ENCODE data around the gene LSM12.
"Not testable (repeated sequence)": the region's sequence is repeated elsewhere in the genome, so short reads cannot be mapped to it uniquely, and the experiment has no call there.

The LSM12 gene

GRCh38 chr17:44024271-44024663, 42.2 kb downstream of the LSM12 start:
- H3K27me3 ChIP-seq (ENCODE audit: insufficient read depth, low read length): no peaks in the 10 kb centered on the region
- H3K36me3 ChIP-seq (ENCODE audit: insufficient read depth, low read depth, low read length): peaks cover 16% of the 10 kb centered on the region; the same call in 1 of the 2 replicates
- H3K27ac ChIP-seq (ENCODE audit: low read length): no peak overlapping the region
- no peak overlapping the region for H3K4me3 ChIP-seq (ENCODE audit: low read length)
- H3K9ac ChIP-seq (ENCODE audit: low read depth, low read length): no peak overlapping the region
- H3K9me3 ChIP-seq (ENCODE audit: insufficient read depth, low read depth, low read length): no peaks in the 10 kb centered on the region
- no peaks in the 10 kb centered on the region for H3K4me1 ChIP-seq (ENCODE audit: insufficient read depth, low read length)

- Histone ChIP-seq H3K27ac (ENCODE audit: low read length) (no peak overlapping the region), H3K9ac (ENCODE audit: low read depth, low read length) (no peak overlapping the region), H3K9me3 (ENCODE audit: insufficient read depth, low read depth, low read length) (no peaks in the 10 kb centered on the region), H3K4me1 (ENCODE audit: insufficient read depth, low read length) (no peaks in the 10 kb centered on the region), H3K36me3 (ENCODE audit: insufficient read depth, low read depth, low read length) (peaks cover 10% of the 10 kb centered on the region; the same call in 1 of the 2 replicates), H3K27me3 (ENCODE audit: insufficient read depth, low read length) (no peaks in the 10 kb centered on the region), H3K4me3 (ENCODE audit: low read length) (no peak overlapping the region)
Observed at GRCh38 chr17:44023545-44024270, 42.8 kb downstream of the LSM12 start.

- H3K4me3 ChIP-seq (ENCODE audit: low read length): no peak overlapping the region
- peaks cover 4% of the 10 kb centered on the region; the same call in 1 of the 2 replicates for H3K36me3 ChIP-seq (ENCODE audit: insufficient read depth, low read depth, low read length)
Observed at GRCh38 chr17:44022246-44022645, 44.2 kb downstream of the LSM12 start.

GRCh38 chr17:44021227-44021626, 45.2 kb downstream of the LSM12 start:
- not testable (repeated sequence) for H3K9ac ChIP-seq (ENCODE audit: low read depth, low read length); H3K27ac ChIP-seq (ENCODE audit: low read length); H3K9me3 ChIP-seq (ENCODE audit: insufficient read depth, low read depth, low read length); H3K36me3 ChIP-seq (ENCODE audit: insufficient read depth, low read depth, low read length); H3K4me1 ChIP-seq (ENCODE audit: insufficient read depth, low read length); H3K4me3 ChIP-seq (ENCODE audit: low read length); H3K27me3 ChIP-seq (ENCODE audit: insufficient read depth, low read length)

More at GRCh38 chr17:44022246-44022645, 44.2 kb downstream of the LSM12 start:
- Histone ChIP-seq H3K27ac (ENCODE audit: low read length) (no peak overlapping the region), H3K9me3 (ENCODE audit: insufficient read depth, low read depth, low read length) (no peaks in the 10 kb centered on the region), H3K4me1 (ENCODE audit: insufficient read depth, low read length) (no peaks in the 10 kb centered on the region), H3K9ac (ENCODE audit: low read depth, low read length) (no peak overlapping the region), H3K27me3 (ENCODE audit: insufficient read depth, low read length) (no peaks in the 10 kb centered on the region)

GRCh38 chr17:44014437-44015172, 51.9 kb downstream of the LSM12 start, which contains the start of gene TMEM101:
Gene TMEM101, minus strand, starts transcription at chr17:44014963. Its CDS starts 11 bp downstream, at chr17:44014952.
- Histone ChIP-seq H3K36me3 (ENCODE audit: insufficient read depth, low read depth, low read length) (peaks cover 7% of the 10 kb centered on the region; the same call in 1 of the 2 replicates), H3K9me3 (ENCODE audit: insufficient read depth, low read depth, low read length) (no peaks in the 10 kb centered on the region), H3K4me1 (ENCODE audit: insufficient read depth, low read length) (peaks cover 4% of the 10 kb centered on the region), H3K9ac (ENCODE audit: low read depth, low read length) (peak within 1 kb of the TSS; percentile 96), H3K27ac (ENCODE audit: low read length) (peak within 1 kb of the TSS; percentile 83), H3K4me3 (ENCODE audit: low read length) (peak within 1 kb of the TSS; percentile 92), H3K27me3 (ENCODE audit: insufficient read depth, low read length) (no peaks in the 10 kb centered on the region)

GRCh38 chr17:44014133-44014436, 52.4 kb downstream of the LSM12 start:
- Histone ChIP-seq H3K36me3 (ENCODE audit: insufficient read depth, low read depth, low read length) (peaks cover 7% of the 10 kb centered on the region; the same call in 1 of the 2 replicates), H3K4me3 (ENCODE audit: low read length) (peak overlapping the region; percentile 92), H3K9ac (ENCODE audit: low read depth, low read length) (peak overlapping the region; percentile 96), H3K9me3 (ENCODE audit: insufficient read depth, low read depth, low read length) (no peaks in the 10 kb centered on the region), H3K4me1 (ENCODE audit: insufficient read depth, low read length) (peaks cover 4% of the 10 kb centered on the region), H3K27ac (ENCODE audit: low read length) (peak overlapping the region; percentile 83), H3K27me3 (ENCODE audit: insufficient read depth, low read length) (no peaks in the 10 kb centered on the region)

GRCh38 chr17:44012874-44013273, 53.6 kb downstream of the LSM12 start:
- peaks cover 7% of the 10 kb centered on the region; the same call in 1 of the 2 replicates for H3K36me3 ChIP-seq (ENCODE audit: insufficient read depth, low read depth, low read length)
- H3K4me1 ChIP-seq (ENCODE audit: insufficient read depth, low read length): peaks cover 10% of the 10 kb centered on the region
- H3K27me3 ChIP-seq (ENCODE audit: insufficient read depth, low read length): no peaks in the 10 kb centered on the region; the same call in 1 of the 2 replicates
- H3K4me3 ChIP-seq (ENCODE audit: low read length): no peak overlapping the region
- no peak overlapping the region for H3K27ac ChIP-seq (ENCODE audit: low read length)
- no peak overlapping the region for H3K9ac ChIP-seq (ENCODE audit: low read depth, low read length)
- no peaks in the 10 kb centered on the region for H3K9me3 ChIP-seq (ENCODE audit: insufficient read depth, low read depth, low read length)

GRCh38 chr17:44012391-44012790, 54.1 kb downstream of the LSM12 start:
- no peak overlapping the region for H3K4me3 ChIP-seq (ENCODE audit: low read length)
- H3K9ac ChIP-seq (ENCODE audit: low read depth, low read length): no peak overlapping the region
- peaks cover 13% of the 10 kb centered on the region for H3K4me1 ChIP-seq (ENCODE audit: insufficient read depth, low read length)

GRCh38 chr17:44011876-44012275, 54.6 kb downstream of the LSM12 start:
- Histone ChIP-seq H3K4me3 (ENCODE audit: low read length) (no peak overlapping the region), H3K9ac (ENCODE audit: low read depth, low read length) (no peak overlapping the region)

More at GRCh38 chr17:44012391-44012790, 54.1 kb downstream of the LSM12 start:
- Histone ChIP-seq H3K27me3 (ENCODE audit: insufficient read depth, low read length) (no peaks in the 10 kb centered on the region; the same call in 1 of the 2 replicates), H3K9me3 (ENCODE audit: insufficient read depth, low read depth, low read length) (no peaks in the 10 kb centered on the region), H3K27ac (ENCODE audit: low read length) (no peak overlapping the region), H3K36me3 (ENCODE audit: insufficient read depth, low read depth, low read length) (peaks cover 7% of the 10 kb centered on the region; the same call in 1 of the 2 replicates)

GRCh38 chr17:44010966-44011647, 55.4 kb downstream of the LSM12 start:
- Histone ChIP-seq H3K9me3 (ENCODE audit: insufficient read depth, low read depth, low read length) (no peaks in the 10 kb centered on the region), H3K4me1 (ENCODE audit: insufficient read depth, low read length) (peaks cover 13% of the 10 kb centered on the region), H3K4me3 (ENCODE audit: low read length) (no peak overlapping the region), H3K27me3 (ENCODE audit: insufficient read depth, low read length) (peaks cover 6% of the 10 kb centered on the region), H3K36me3 (ENCODE audit: insufficient read depth, low read depth, low read length) (peaks cover 7% of the 10 kb centered on the region; the same call in 1 of the 2 replicates), H3K27ac (ENCODE audit: low read length) (no peak overlapping the region), H3K9ac (ENCODE audit: low read depth, low read length) (no peak overlapping the region)

More at GRCh38 chr17:44011876-44012275, 54.6 kb downstream of the LSM12 start:
- Histone ChIP-seq H3K9me3 (ENCODE audit: insufficient read depth, low read depth, low read length) (no peaks in the 10 kb centered on the region), H3K36me3 (ENCODE audit: insufficient read depth, low read depth, low read length) (peaks cover 7% of the 10 kb centered on the region; the same call in 1 of the 2 replicates), H3K27me3 (ENCODE audit: insufficient read depth, low read length) (no peaks in the 10 kb centered on the region; the same call in 1 of the 2 replicates), H3K4me1 (ENCODE audit: insufficient read depth, low read length) (peaks cover 13% of the 10 kb centered on the region), H3K27ac (ENCODE audit: low read length) (no peak overlapping the region)

- peaks cover 16% of the 10 kb centered on the region for H3K4me1 ChIP-seq (ENCODE audit: insufficient read depth, low read length)
- H3K9ac ChIP-seq (ENCODE audit: low read depth, low read length): no peak overlapping the region; the same call in 1 of the 2 replicates
- H3K27ac ChIP-seq (ENCODE audit: low read length): no peak overlapping the region
- H3K36me3 ChIP-seq (ENCODE audit: insufficient read depth, low read depth, low read length): peaks cover 7% of the 10 kb centered on the region; the same call in 1 of the 2 replicates
- H3K9me3 ChIP-seq (ENCODE audit: insufficient read depth, low read depth, low read length): no peaks in the 10 kb centered on the region
- peak overlapping the region; percentile 91 for H3K4me3 ChIP-seq (ENCODE audit: low read length)
- peaks cover 34% of the 10 kb centered on the region for H3K27me3 ChIP-seq (ENCODE audit: insufficient read depth, low read length)
Observed at GRCh38 chr17:44008205-44008909, 58.1 kb downstream of the LSM12 start.
